CD1c-positive myeloid dendritic cell (primary cell): ENCODE data around the gene ADAT3.

Source experiments
- DNase-seq: peaks from one replicate; pipeline ENCODE4 v3.0.0-alpha.2; 2016; ENCODE audit errors: extremely low spot score

ADAT3 gene

GRCh38 chr19:1956868-1957492 lies 51.8 kb downstream of the ADAT3 start:
- no peak for DNase-seq

- no peak for DNase-seq
Observed at GRCh38 chr19:1957562-1958248, 52.5 kb downstream of the ADAT3 start.

- no peak for DNase-seq
Observed at GRCh38 chr19:1959928-1960589, 54.9 kb downstream of the ADAT3 start.

- DNase-seq: no peak
Observed at GRCh38 chr19:1961000-1961883, 56.0 kb downstream of the ADAT3 start.

- no peak for DNase-seq
Observed at GRCh38 chr19:1962674-1963073, 57.5 kb downstream of the ADAT3 start.
